ENCODE data around the gene CAMK1D. TPM values are rescaled to one million over a fixed set of nuclear protein-coding genes. Genes with fewer than 3 reads are reported as not detected.
"Not testable (repeated sequence)": the region's sequence is repeated elsewhere in the genome, so short reads cannot be mapped to it uniquely, and the experiment has no call there.

The CAMK1D gene
- total and polyA plus RNA-seq, 10 of the 15 experiments (the other 5 are each of a cell fraction or from before 2014, with no cell fraction given) = 2.1 to 35.5 (median 14.7) TPM

- DNase-seq (ENCODE audit: low read depth, low spot score); in situ Hi-C loops (cut with MboI); ATAC-seq; H3K4me3 ChIP-seq; H3K27me3 ChIP-seq (replicated peaks in 1 of 2; ENCODE audit: control insufficient read depth in 2 of 2, insufficient read depth in 2 of 2, low read length in 1 of 2); H3K27ac ChIP-seq (ENCODE audit: control insufficient read depth, insufficient read depth); H3K4me2 ChIP-seq (ENCODE audit: control insufficient read depth, insufficient read depth); H3K9ac ChIP-seq (ENCODE audit: control insufficient read depth, insufficient read depth, low read length); FAIRE-seq; intact Hi-C loops (cut with micrococcal nuclease; ENCODE audit: unreplicated experiment); H3K36me3 ChIP-seq (ENCODE audit: control insufficient read depth in 2 of 2, insufficient read depth in 2 of 2, low read length in 1 of 2); H4K20me1 ChIP-seq (ENCODE audit: control insufficient read depth, insufficient read depth); H2AFZ ChIP-seq (ENCODE audit: control insufficient read depth, low read depth, low read length); BruUV-seq (replicated peaks); H3K9me3 ChIP-seq (replicated peaks; ENCODE audit: control insufficient read depth, insufficient read depth, low read length): not testable (repeated sequence)
- H3K4me1 ChIP-seq (ENCODE audit: control insufficient read depth, insufficient read depth, low read length) = peaks cover 16% of the 10 kb centered on the region
- peaks cover 30% of the 10 kb centered on the region for H3K79me2 ChIP-seq (ENCODE audit: control insufficient read depth, insufficient read depth, low read length)
- POLR2A ChIA-PET = interaction anchor here (0.7 kb wide), 1 partner anchor 44 kb away, joined by 3 read pairs; no protein-coding TSS in a partner anchor
- 26% methylated on average over 5 of the region's 5 CpGs for WGBS (ENCODE audit: insufficient coverage, insufficient replicate concordance, low lambda C conversion rate, missing lambda C conversion rate)
- RAD21 ChIA-PET (ENCODE audit: unreplicated experiment) = interaction anchor here (0.7 kb wide), 1 partner anchor 11 kb away, joined by 3 read pairs; no protein-coding TSS in a partner anchor
- SMC1A ChIA-PET (ENCODE audit: uncharacterized antibody, unreplicated experiment) = interaction anchor here (1.6 kb wide), 1 partner anchor 98 kb away, joined by 3 read pairs; no protein-coding TSS in a partner anchor
- CTCF ChIA-PET = interaction anchor here (1.8 kb wide), 1 partner anchor 10 kb away, joined by 4 read pairs; no protein-coding TSS in a partner anchor
These were observed 11.8 kb downstream of the CAMK1D start for GRCh38 chr10:12361115-12361514.

DNA sequence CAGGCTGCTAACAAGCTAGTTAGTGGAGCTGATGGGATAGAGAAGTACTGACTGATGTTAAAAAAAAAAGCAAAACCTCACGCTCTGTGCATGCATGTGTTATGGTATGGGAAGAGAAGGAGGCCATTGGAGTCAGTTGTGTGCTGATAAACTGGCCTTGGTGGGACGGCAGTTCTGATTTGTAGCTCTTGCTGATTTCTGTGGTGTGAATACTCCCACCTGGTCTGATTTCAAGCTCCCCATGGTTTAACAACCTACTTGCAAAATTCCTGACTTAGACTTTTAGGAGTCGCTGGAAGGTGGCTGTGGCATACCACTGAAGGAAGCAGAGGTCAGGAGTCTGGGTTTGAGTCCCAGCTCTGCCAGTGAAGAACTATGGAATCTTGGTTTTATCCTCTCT lies 15.2 kb downstream of the CAMK1D start:
- SMC1A ChIA-PET (ENCODE audit: uncharacterized antibody, unreplicated experiment) = interaction anchor here (0.7 to 2.5 kb wide), 9 partner anchors 8 to 294 kb away, joined by 3 to 30 read pairs (median 5); partner anchors contain the start of gene CAMK1D
- in situ Hi-C loops (cut with MboI) = no loop called here
- RAD21 ChIA-PET (ENCODE audit: unreplicated experiment) = interaction anchor here (1.2 to 3.5 kb wide), 4 partner anchors 13 to 100 kb away, joined by 4 to 17 read pairs (median 11); partner anchors contain the start of gene CAMK1D
- no TSS peak for BruUV-seq (replicated peaks)
- Histone ChIP-seq H3K27ac (ENCODE audit: control insufficient read depth, insufficient read depth) (no peak overlapping the region), H4K20me1 (ENCODE audit: control insufficient read depth, insufficient read depth) (peaks cover 4% of the 10 kb centered on the region), H3K9ac (ENCODE audit: control insufficient read depth, insufficient read depth, low read length) (no peak overlapping the region), H2AFZ (ENCODE audit: control insufficient read depth, low read depth, low read length) (no peak overlapping the region), H3K27me3 (replicated peaks in 1 of 2; ENCODE audit: control insufficient read depth in 2 of 2, insufficient read depth in 2 of 2, low read length in 1 of 2) (no peaks in the 10 kb centered on the region), H3K36me3 (ENCODE audit: control insufficient read depth in 2 of 2, insufficient read depth in 2 of 2, low read length in 1 of 2) (no peaks in the 10 kb centered on the region), H3K4me2 (ENCODE audit: control insufficient read depth, insufficient read depth) (no peak overlapping the region), H3K4me3 (no peak overlapping the region), H3K9me3 (replicated peaks; ENCODE audit: control insufficient read depth, insufficient read depth, low read length) (no peaks in the 10 kb centered on the region; the same call in 2 of the 3 replicates), H3K79me2 (ENCODE audit: control insufficient read depth, insufficient read depth, low read length) (peaks cover 31% of the 10 kb centered on the region), H3K4me1 (ENCODE audit: control insufficient read depth, insufficient read depth, low read length) (peaks cover 19% of the 10 kb centered on the region)
- no peak for FAIRE-seq
- 92% methylated on average over 3 of the region's 3 CpGs for WGBS (ENCODE audit: insufficient coverage, insufficient replicate concordance, low lambda C conversion rate, missing lambda C conversion rate)
- no peak for DNase-seq (ENCODE audit: low read depth, low spot score)
- intact Hi-C loops (cut with micrococcal nuclease; ENCODE audit: unreplicated experiment) = no loop called here
- POLR2A ChIA-PET = interaction anchor here (0.6 to 0.7 kb wide), 3 partner anchors 14 to 274 kb away, joined by 3 read pairs; no protein-coding TSS in a partner anchor
- ATAC-seq = no peak
- CTCF ChIA-PET = interaction anchor here (1.2 to 2.1 kb wide), 2 partner anchors 13 to 100 kb away, joined by 3 to 9 read pairs; no protein-coding TSS in a partner anchor
- no peak for TF ChIP-seq ZNF592 (IDR thresholded peaks at IDR 0.05)
- no peak for TF ChIP-seq GATAD2B (conservative IDR thresholded peaks at IDR 0.05; ENCODE audit: low read depth)
- no peak for TF ChIP-seq CBX3 (IDR thresholded peaks at IDR 0.05; ENCODE audit: borderline replicate concordance, low read depth)
- no peak for TF ChIP-seq STAT1 (conservative IDR thresholded peaks at IDR 0.05)
- no peak for TF ChIP-seq PKNOX1 (IDR thresholded peaks at IDR 0.05)
- TF ChIP-seq, protein P1, sequence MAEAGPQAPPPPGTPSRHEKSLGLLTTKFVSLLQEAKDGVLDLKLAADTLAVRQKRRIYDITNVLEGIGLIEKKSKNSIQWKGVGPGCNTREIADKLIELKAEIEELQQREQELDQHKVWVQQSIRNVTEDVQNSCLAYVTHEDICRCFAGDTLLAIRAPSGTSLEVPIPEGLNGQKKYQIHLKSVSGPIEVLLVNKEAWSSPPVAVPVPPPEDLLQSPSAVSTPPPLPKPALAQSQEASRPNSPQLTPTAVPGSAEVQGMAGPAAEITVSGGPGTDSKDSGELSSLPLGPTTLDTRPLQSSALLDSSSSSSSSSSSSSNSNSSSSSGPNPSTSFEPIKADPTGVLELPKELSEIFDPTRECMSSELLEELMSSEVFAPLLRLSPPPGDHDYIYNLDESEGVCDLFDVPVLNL (IDR thresholded peaks at IDR 0.05; ENCODE audit: low read depth, low read length) = no peak

Data from GM12878 (cell line).